Keratinocyte (primary cell): ENCODE measurements around the gene PEX16. TPM values are rescaled to one million over a fixed set of nuclear protein-coding genes. Genes with fewer than 3 reads are reported as not detected.

Experiments
- DNase-seq: peaks from one replicate; pipeline ENCODE4 v3.0.0-alpha.2; 2011; ENCODE audit warnings: low read depth, missing footprints, low spot score
- FAIRE-seq: peaks from 2 replicates; lab custom pipeline; 2011; peaks lifted over from hg19 to GRCh38; lab: Jason Lieb, UNC
- H2AFZ ChIP-seq: 2 replicates; pipeline ENCODE4 v1.6.0; 2012; ENCODE audit warnings: low read length, control low read depth, inconsistent platforms; ENCODE audit not compliant: control insufficient read depth
- H3K27ac ChIP-seq: 2 replicates; pipeline ENCODE4 v1.5.1; 2011; ENCODE audit warnings: low read length; ENCODE audit not compliant: control insufficient read depth, insufficient read depth
- H3K27me3 ChIP-seq: 3 replicates; pipeline ENCODE4 v1.6.0; 2011; ENCODE audit warnings: low read length; ENCODE audit not compliant: control insufficient read depth, insufficient read depth; ENCODE audit errors: extremely low read depth
- H3K36me3 ChIP-seq, 2 experiments: 2 replicates in 1 of 2; 3 replicates in 1 of 2; pipeline ENCODE4 v1.5.1; 2011; ENCODE audit warnings: low read length in 2 of 2, mild to moderate bottlenecking in 1 of 2; ENCODE audit not compliant: control insufficient read depth in 2 of 2, insufficient read depth in 2 of 2; ENCODE audit errors: extremely low read depth in 1 of 2
- H3K4me1 ChIP-seq: 3 replicates; pipeline ENCODE4 v1.5.1; 2011; ENCODE audit warnings: low read length; ENCODE audit not compliant: control insufficient read depth, insufficient read depth; ENCODE audit errors: extremely low read depth
- H3K4me2 ChIP-seq: 3 replicates; pipeline ENCODE4 v1.6.0; 2011; ENCODE audit warnings: low read depth, low read length; ENCODE audit not compliant: control insufficient read depth, insufficient read depth; ENCODE audit errors: extremely low read depth
- H3K4me3 ChIP-seq, 3 experiments: fragments of 200-600 bp in 1 of 3; sonication (generic) in 1 of 3; 2 replicates in 2 of 3; 3 replicates in 1 of 3; pipeline ENCODE4 v1.5.1; 2011 to 2016; ENCODE audit warnings: low read length in 3 of 3, mild to moderate bottlenecking in 3 of 3, control low read depth in 2 of 3, inconsistent platforms in 1 of 3, low read depth in 1 of 3, mixed read lengths in 1 of 3, mixed run types in 1 of 3, moderate library complexity in 1 of 3; ENCODE audit not compliant: control insufficient read depth in 2 of 3, insufficient read depth in 2 of 3; ENCODE audit errors: extremely low read depth in 1 of 3
- H3K79me2 ChIP-seq: 2 replicates; pipeline ENCODE4 v1.6.0; 2012; ENCODE audit warnings: low read length; ENCODE audit not compliant: control insufficient read depth, insufficient read depth
- H3K9ac ChIP-seq: 3 replicates; pipeline ENCODE4 v1.6.0; 2011; ENCODE audit warnings: low read length; ENCODE audit not compliant: control insufficient read depth, insufficient read depth; ENCODE audit errors: extremely low read depth
- H3K9me1 ChIP-seq: 3 replicates; pipeline ENCODE4 v1.6.0; 2011; ENCODE audit warnings: low read length; ENCODE audit not compliant: control insufficient read depth, insufficient read depth; ENCODE audit errors: extremely low read depth
- H3K9me3 ChIP-seq: 2 replicates; pipeline ENCODE4 v1.5.1; 2012; ENCODE audit warnings: low read depth, low read length; ENCODE audit not compliant: control insufficient read depth
- H4K20me1 ChIP-seq: 3 replicates; pipeline ENCODE4 v1.6.0; 2011; ENCODE audit warnings: low read length; ENCODE audit not compliant: control insufficient read depth, insufficient read depth; ENCODE audit errors: extremely low read depth
- CTCF ChIP-seq, 3 experiments: IDR thresholded peaks in 1 of 3; conservative IDR thresholded peaks in 1 of 3; optimal IDR thresholded peaks in 1 of 3; 2 replicates in 2 of 3; 3 replicates in 1 of 3; pipeline versions ENCODE3 to v1.5.1; 2011; ENCODE audit warnings: low read length in 3 of 3, mild to moderate bottlenecking in 3 of 3, moderate library complexity in 2 of 3, control low read depth in 1 of 3, inconsistent platforms in 1 of 3; ENCODE audit not compliant: insufficient read depth in 2 of 3; ENCODE audit errors: extremely low read depth in 1 of 3
- EZH2 ChIP-seq: IDR thresholded peaks from one replicate; pipeline ENCODE4 v1.6.1; 2012; ENCODE audit warnings: inconsistent platforms, mild to moderate bottlenecking, low read length, moderate library complexity
- dilution Hi-C: fragments of 300-500 bp; cut with MboI; formaldehyde crosslinking; loops from one replicate; pipeline ENCODE4 v1.7.0; 2020; ENCODE audit warnings: low sequenced_read_pairs; ENCODE audit not compliant: extremely low pct_ligation_motif_present
- polyA plus RNA-seq, 5 experiments: library from polyadenylated mRNA; depleted of rRNA in 3 of 5; stranded (reverse) in 3 of 5; stranded (forward) in 1 of 5; unstranded in 1 of 5; fragments of >200 nt; gene quantifications; 1 replicate in 1 of 5; 2 replicates in 3 of 5; 3 replicates in 1 of 5; pipeline versions ENCODE4 v1.2.1 to v1.2.3, GENCODE V29; 2011 to 2012; ENCODE audit warnings: missing spikeins in 2 of 5, low read depth in 1 of 5, low replicate concordance in 1 of 5

The PEX16 gene
- polyA plus RNA-seq, 1 donor (not counting 4 experiments of a cell fraction or from before 2014, with no cell fraction given): 16.7 TPM

GRCh38 chr11:45920531-45921477, 3.1 kb upstream of the PEX16 start:
- FAIRE-seq (no peak), DNase-seq (no peak)
- H3K36me3 ChIP-seq: peaks cover 3 to 10% of the 10 kb centered on the region in 2 experiments
- no peak overlapping the region for H3K4me3 ChIP-seq
- H3K4me1 ChIP-seq: peaks cover 14% of the 10 kb centered on the region
- no peaks in the 10 kb centered on the region for H3K27me3 ChIP-seq
- H3K79me2 ChIP-seq: peaks cover 26% of the 10 kb centered on the region
- H3K9me3 ChIP-seq: no peaks in the 10 kb centered on the region
- TF ChIP-seq CTCF (optimal IDR thresholded peaks at IDR 0.05 in 1 of 3, IDR thresholded peaks at IDR 0.05 in 1 of 3, conservative IDR thresholded peaks at IDR 0.05 in 1 of 3; ENCODE audit: extremely low read depth in 1 of 3, insufficient read depth in 2 of 3, low read length in 3 of 3) (no peak), EZH2 (no peak)
- H4K20me1 ChIP-seq: no peaks in the 10 kb centered on the region
- dilution Hi-C loops: no loop called here
- H3K27ac ChIP-seq: no peak overlapping the region
- H2AFZ ChIP-seq: no peak overlapping the region
- H3K9ac ChIP-seq: no peak overlapping the region
- H3K9me1 ChIP-seq: peaks cover 5% of the 10 kb centered on the region
- H3K4me2 ChIP-seq: no peak overlapping the region

- Histone ChIP-seq H3K27me3 (no peaks in the 10 kb centered on the region), H2AFZ (no peak overlapping the region), H3K9ac (no peak overlapping the region), H3K9me3 (no peaks in the 10 kb centered on the region), H3K4me1 (peaks cover 14% of the 10 kb centered on the region), H3K79me2 (peaks cover 31% of the 10 kb centered on the region), H3K9me1 (peaks cover 5% of the 10 kb centered on the region), H3K4me3 (no peak overlapping the region), H4K20me1 (no peaks in the 10 kb centered on the region), H3K36me3 (peaks cover 5 to 15% of the 10 kb centered on the region in 2 experiments), H3K4me2 (no peak overlapping the region), H3K27ac (no peak overlapping the region)
- no peak for TF ChIP-seq CTCF (optimal IDR thresholded peaks at IDR 0.05 in 1 of 3, IDR thresholded peaks at IDR 0.05 in 1 of 3, conservative IDR thresholded peaks at IDR 0.05 in 1 of 3; ENCODE audit: extremely low read depth in 1 of 3, insufficient read depth in 2 of 3, low read length in 3 of 3)
- no peak for TF ChIP-seq EZH2
- no peak for FAIRE-seq
- dilution Hi-C loops: no loop called here
- no peak for DNase-seq
Measured at GRCh38 chr11:45919806-45920530, 2.3 kb upstream of the PEX16 start.
